GM21619 (cell line): ENCODE results near the gene ST6GALNAC1.

ENCODE experiments used
- ATAC-seq: cut with Tn5 transposase; IDR thresholded peaks from one replicate; pipeline ENCODE4 v1.9.1; 2021; ENCODE audit not compliant: unreplicated experiment

Gene ST6GALNAC1

GRCh38 chr17:76677406-76677805, 33.8 kb upstream of the ST6GALNAC1 start:
- ATAC-seq: no peak

GRCh38 chr17:76676629-76677028, 33.1 kb upstream of the ST6GALNAC1 start:
- no peak for ATAC-seq

- no peak for ATAC-seq
Observed at GRCh38 chr17:76675648-76676047, 32.1 kb upstream of the ST6GALNAC1 start.

GRCh38 chr17:76674600-76674999, 31.0 kb upstream of the ST6GALNAC1 start:
- ATAC-seq: no peak

- no peak for ATAC-seq
Observed at GRCh38 chr17:76673729-76674128, 30.2 kb upstream of the ST6GALNAC1 start.

- no peak for ATAC-seq
Observed at GRCh38 chr17:76672892-76673291, 29.3 kb upstream of the ST6GALNAC1 start.

- ATAC-seq: no peak
Observed at GRCh38 chr17:76672270-76672851, 28.8 kb upstream of the ST6GALNAC1 start.

GRCh38 chr17:76671912-76672262, 28.3 kb upstream of the ST6GALNAC1 start:
- peak; percentile 12 for ATAC-seq

- ATAC-seq: peak; percentile 96
Observed at GRCh38 chr17:76671123-76671911, 27.8 kb upstream of the ST6GALNAC1 start.

GRCh38 chr17:76670718-76671122, 27.2 kb upstream of the ST6GALNAC1 start:
- no peak for ATAC-seq

GRCh38 chr17:76670020-76670717, 26.6 kb upstream of the ST6GALNAC1 start:
- no peak for ATAC-seq

- ATAC-seq: no peak
Observed at GRCh38 chr17:76667786-76668453, 24.4 kb upstream of the ST6GALNAC1 start.

- no peak for ATAC-seq
Observed at GRCh38 chr17:76667491-76667755, 23.9 kb upstream of the ST6GALNAC1 start.

- ATAC-seq: no peak
Observed at GRCh38 chr17:76660656-76661042, 17.1 kb upstream of the ST6GALNAC1 start.

GRCh38 chr17:76659928-76660655, 16.5 kb upstream of the ST6GALNAC1 start:
- ATAC-seq: no peak

GRCh38 chr17:76658242-76658662, 14.7 kb upstream of the ST6GALNAC1 start:
- ATAC-seq: no peak

- no peak for ATAC-seq
Observed at GRCh38 chr17:76657505-76658241, 14.1 kb upstream of the ST6GALNAC1 start.

GRCh38 chr17:76654408-76654807, 10.9 kb upstream of the ST6GALNAC1 start:
- no peak for ATAC-seq

- no peak for ATAC-seq
Observed at GRCh38 chr17:76650504-76650903, 6.9 kb upstream of the ST6GALNAC1 start.

- no peak for ATAC-seq
Observed at GRCh38 chr17:76646712-76647111, 3.2 kb upstream of the ST6GALNAC1 start.
